K562 (cell line): Measurements from ENCODE around the gene NFATC4. TPM values are rescaled to one million over a fixed set of nuclear protein-coding genes. Genes with fewer than 3 reads are reported as not detected.

Experiments
- ATAC-seq: fragments of 200-7000 bp; cut with Tn5 transposase; 3 replicates; pipeline ENCODE4 v1.9.1; 2020; ENCODE audit warnings: moderate library complexity
- BruUV-seq: library from RNA; stranded (reverse); fragments of 400-500 nt; replicated peaks from 2 replicates; lab custom pipeline; 2021; lab: Mats Ljungman, UMichigan
- CTCF ChIA-PET: fragments of 300-600 bp; formaldehyde crosslinking; extraction: SDS; loops from one replicate; lab custom pipeline; 2021; ENCODE audit warnings: low intra/inter-chr PET ratio; lab: Yijun Ruan, JAX
- POLR2A ChIA-PET: fragments of 300-600, 350-650 bp; sonication (Branson Sonifier 250); formaldehyde crosslinking; extraction: SDS; loops from one replicate; lab custom pipeline; 2021; ENCODE audit warnings: antibody characterized with exemption, inconsistent platforms; lab: Yijun Ruan, JAX
- DNase-seq, 4 experiments: peaks; one replicate each; pipeline versions ENCODE4 v3.0.0 to v3.0.0-alpha.2; 2011 to 2018; ENCODE audit warnings: low spot score in 3 of 4, mixed read lengths in 3 of 4; ENCODE audit errors: extremely low read depth in 1 of 4
- FAIRE-seq: peaks from 2 replicates; lab custom pipeline; 2011; peaks lifted over from hg19 to GRCh38; lab: Jason Lieb, UNC
- H2AFZ ChIP-seq: 2 replicates; pipeline ENCODE4 v1.6.0; 2011; ENCODE audit warnings: low read depth, low read length, control low read depth, inconsistent platforms
- H3K27ac ChIP-seq: fragments of 200-600 bp; 3 replicates; pipeline ENCODE4 v1.8.0; 2011; ENCODE audit warnings: low read depth, mild to moderate bottlenecking, control low read depth, inconsistent platforms, low read length, moderate library complexity, mixed read lengths; ENCODE audit errors: extremely low read depth
- H3K27me3 ChIP-seq, 2 experiments: fragments of 300-600 bp in 1 of 2; 2 replicates in 1 of 2; 3 replicates in 1 of 2; pipeline versions ENCODE4 v1.6.0 to v1.8.0; 2011; ENCODE audit warnings: inconsistent platforms in 2 of 2, low read length in 2 of 2, mild to moderate bottlenecking in 1 of 2, mixed read lengths in 1 of 2, moderate library complexity in 1 of 2; ENCODE audit not compliant: control insufficient read depth in 2 of 2, insufficient read depth in 2 of 2
- H3K36me3 ChIP-seq: fragments of 300-600 bp; 3 replicates; pipeline ENCODE4 v1.8.0; 2011; ENCODE audit warnings: mild to moderate bottlenecking, low read length, inconsistent platforms; ENCODE audit not compliant: control insufficient read depth, insufficient read depth
- H3K4me1 ChIP-seq, 2 experiments: fragments of 200-600 bp in 1 of 2; replicated peaks in 1 of 2; 2 replicates in 1 of 2; 3 replicates in 1 of 2; pipeline versions ENCODE4 v1.5.1 to v1.8.0; 2011; ENCODE audit warnings: inconsistent platforms in 2 of 2, low read length in 2 of 2, mild to moderate bottlenecking in 1 of 2, mixed read lengths in 1 of 2, moderate library complexity in 1 of 2; ENCODE audit not compliant: control insufficient read depth in 2 of 2, insufficient read depth in 2 of 2
- H3K4me2 ChIP-seq: 2 replicates; pipeline ENCODE4 v1.6.1; 2011; ENCODE audit warnings: low read length, control low read depth, inconsistent platforms, mixed read lengths; ENCODE audit not compliant: insufficient read depth
- H3K4me3 ChIP-seq: fragments of 200-600 bp; sonication (generic), shearing (Covaris generic); 2 replicates; pipeline ENCODE4 v1.5.1; 2016; ENCODE audit warnings: control low read depth, inconsistent platforms
- H3K79me2 ChIP-seq: fragments of 200-600 bp; 3 replicates; pipeline ENCODE4 v1.8.0; 2011; ENCODE audit warnings: low read length, inconsistent platforms; ENCODE audit not compliant: control insufficient read depth, insufficient read depth
- H3K9ac ChIP-seq, 2 experiments: 2 replicates each; pipeline versions ENCODE4 v1.6.0 to v1.6.1; 2011; ENCODE audit warnings: low read depth in 2 of 2, low read length in 2 of 2, control low read depth in 1 of 2, inconsistent platforms in 1 of 2, mild to moderate bottlenecking in 1 of 2, mixed read lengths in 1 of 2; ENCODE audit not compliant: insufficient read depth in 1 of 2
- H3K9me1 ChIP-seq: one replicate; pipeline ENCODE4 v1.6.0; 2011; ENCODE audit warnings: inconsistent platforms, mild to moderate bottlenecking, low read length, moderate library complexity; ENCODE audit not compliant: control insufficient read depth, insufficient read depth
- H3K9me3 ChIP-seq: replicated peaks from 2 replicates; pipeline ENCODE4 v1.5.1; 2011; ENCODE audit warnings: low read depth, low read length, inconsistent platforms; ENCODE audit not compliant: control insufficient read depth, insufficient read depth
- H4K20me1 ChIP-seq: replicated peaks from 2 replicates; pipeline ENCODE4 v1.6.1; 2011; ENCODE audit warnings: low read length, inconsistent platforms, mixed read lengths; ENCODE audit not compliant: control insufficient read depth, insufficient read depth
- FOXP1 ChIP-seq: sonication (generic); formaldehyde crosslinking; IDR thresholded peaks from 2 replicates; pipeline ENCODE4 v1.8.0; 2022; ENCODE audit warnings: mild to moderate bottlenecking, missing genetic modification reagents
- MEIS2 ChIP-seq: fragments of 450-650 bp; IDR thresholded peaks from 2 replicates; pipeline ENCODE4 v1.6.1; 2014; ENCODE audit warnings: mild to moderate bottlenecking; ENCODE audit not compliant: partially characterized antibody
- NCOA4 ChIP-seq: fragments of 450-650 bp; IDR thresholded peaks from 2 replicates; pipeline ENCODE4 v1.6.1; 2018; ENCODE audit warnings: mild to moderate bottlenecking; ENCODE audit not compliant: partially characterized antibody
- POLR2A ChIP-seq: fragments of 450-650 bp; conservative IDR thresholded peaks from 2 replicates; pipeline ENCODE4 v1.6.1; 2016
- whole genome bisulfite sequencing: fragments of 100-300 bp; shearing (Covaris generic); methylation state at CpG from one replicate; pipeline ENCODE4 v1.1.6; 2016; ENCODE audit warnings: low coverage, mixed read lengths; ENCODE audit not compliant: insufficient coverage; ENCODE audit errors: missing lambda C conversion rate; 5-methylcytosine and 5-hydroxymethylcytosine counted together
- in situ Hi-C: fragments of 300-500 bp; cut with MboI; formaldehyde crosslinking; loops from 4 replicates; pipeline ENCODE4 v1.15.0; 2018; ENCODE audit warnings: inconsistent platforms, mixed read lengths
- intact Hi-C: fragments of 100-400 bp; cut with micrococcal nuclease; formaldehyde crosslinking; loops from 2 replicates; pipeline ENCODE4 v1.14.2; 2022
- polyA plus RNA-seq, 8 experiments: library from polyadenylated mRNA; depleted of rRNA in 4 of 8; stranded (reverse) in 5 of 8; unstranded in 3 of 8; fragments of >200 nt; fragmentation: Nextera tagmentation in 2 of 8; fragmentation: Illumina TruSeq in 1 of 8; extraction: Ambion mirVana in 2 of 8; extraction: Trizol in 1 of 8; gene quantifications; 2 replicates each; pipeline versions ENCODE4 v1.2.1 to v1.2.3, GENCODE V29; 2011 to 2014; ENCODE audit warnings: inconsistent platforms in 1 of 8, missing spikeins in 1 of 8
- total RNA-seq, 7 experiments: library from RNA; depleted of rRNA in 6 of 7; stranded (reverse); fragments of >200 nt in 6 of 7; fragmentation: Illumina TruSeq in 2 of 7; extraction: Trizol in 2 of 7; gene quantifications; 2 replicates each; pipeline versions ENCODE4 v1.2.1 to v1.2.3, GENCODE V29; 2011 to 2021; ENCODE audit warnings: low replicate concordance in 1 of 7
- TF ChIP-seq, protein P1 (sequence below): fragments of 450-650 bp; IDR thresholded peaks from 2 replicates; pipeline ENCODE4 v1.6.1; 2016
- TF ChIP-seq, protein P2 (sequence below): IDR thresholded peaks from 2 replicates; pipeline ENCODE4 v1.6.1; 2011; ENCODE audit not compliant: insufficient read length; ENCODE audit errors: extremely low read depth
- TF ChIP-seq, protein P3 (sequence below), 2 experiments: IDR thresholded peaks in 1 of 2; conservative IDR thresholded peaks in 1 of 2; 2 replicates each; pipeline ENCODE4 v1.6.1; 2016; ENCODE audit warnings: low read depth in 2 of 2, mild to moderate bottlenecking in 1 of 2, missing compliant biosample characterization in 1 of 2, missing genetic modification characterization in 1 of 2, moderate library complexity in 1 of 2

Gene NFATC4
- total and polyA plus RNA-seq, 9 of the 15 experiments (the other 6 are each of a cell fraction or from before 2014, with no cell fraction given) = 0.25 to 3.8 (median 0.78) TPM; not detected in 1

DNA sequence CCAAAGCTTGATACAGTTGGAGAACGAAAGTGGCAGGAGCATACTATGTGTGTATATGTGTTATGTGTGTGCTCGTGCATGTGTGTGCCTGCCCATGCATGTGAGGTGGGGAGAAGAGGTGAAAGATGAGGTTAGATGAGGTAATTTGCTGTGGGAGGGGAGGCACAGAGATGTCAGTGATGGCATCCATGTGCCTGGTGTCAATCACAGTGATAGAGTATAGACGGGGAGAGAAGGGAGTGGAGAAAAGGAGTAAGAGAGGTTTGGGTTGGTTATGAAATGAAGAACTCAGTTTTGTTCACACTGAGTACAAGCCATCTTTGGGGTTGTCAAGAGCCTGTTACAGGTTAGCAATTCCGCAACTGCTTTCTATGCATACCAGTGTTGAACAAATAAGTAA, 16.2 kb downstream of the NFATC4 start:
- intact Hi-C loops = no loop called here
- no peak overlapping the region for H2AFZ ChIP-seq
- TF ChIP-seq, protein P1, sequence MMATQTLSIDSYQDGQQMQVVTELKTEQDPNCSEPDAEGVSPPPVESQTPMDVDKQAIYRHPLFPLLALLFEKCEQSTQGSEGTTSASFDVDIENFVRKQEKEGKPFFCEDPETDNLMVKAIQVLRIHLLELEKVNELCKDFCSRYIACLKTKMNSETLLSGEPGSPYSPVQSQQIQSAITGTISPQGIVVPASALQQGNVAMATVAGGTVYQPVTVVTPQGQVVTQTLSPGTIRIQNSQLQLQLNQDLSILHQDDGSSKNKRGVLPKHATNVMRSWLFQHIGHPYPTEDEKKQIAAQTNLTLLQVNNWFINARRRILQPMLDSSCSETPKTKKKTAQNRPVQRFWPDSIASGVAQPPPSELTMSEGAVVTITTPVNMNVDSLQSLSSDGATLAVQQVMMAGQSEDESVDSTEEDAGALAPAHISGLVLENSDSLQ = peak; percentile 61
- TF ChIP-seq, protein P2, sequence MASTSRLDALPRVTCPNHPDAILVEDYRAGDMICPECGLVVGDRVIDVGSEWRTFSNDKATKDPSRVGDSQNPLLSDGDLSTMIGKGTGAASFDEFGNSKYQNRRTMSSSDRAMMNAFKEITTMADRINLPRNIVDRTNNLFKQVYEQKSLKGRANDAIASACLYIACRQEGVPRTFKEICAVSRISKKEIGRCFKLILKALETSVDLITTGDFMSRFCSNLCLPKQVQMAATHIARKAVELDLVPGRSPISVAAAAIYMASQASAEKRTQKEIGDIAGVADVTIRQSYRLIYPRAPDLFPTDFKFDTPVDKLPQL = no peak
- no peaks in the 10 kb centered on the region for H3K36me3 ChIP-seq
- H3K4me3 ChIP-seq = no peak overlapping the region
- CTCF ChIA-PET = no interaction called here
- no peaks in the 10 kb centered on the region for H3K9me1 ChIP-seq
- BruUV-seq = no TSS peak
- no peak overlapping the region for H3K9ac ChIP-seq
- no peak for DNase-seq
- H3K79me2 ChIP-seq = no peaks in the 10 kb centered on the region
- POLR2A ChIA-PET = no interaction called here
- in situ Hi-C loops = no loop called here
- H3K9me3 ChIP-seq = no peaks in the 10 kb centered on the region
- no peak overlapping the region for H3K27ac ChIP-seq
- H4K20me1 ChIP-seq = no peaks in the 10 kb centered on the region
- FAIRE-seq = no peak
- H3K4me1 ChIP-seq = peaks cover 0 to 8% of the 10 kb centered on the region in 2 experiments; a peak in 1 of 5 replicates
- no peak overlapping the region for H3K4me2 ChIP-seq
- no peaks in the 10 kb centered on the region for H3K27me3 ChIP-seq
- no peak for ATAC-seq
- 43% methylated on average over 3 of the region's 4 CpGs for WGBS

DNA sequence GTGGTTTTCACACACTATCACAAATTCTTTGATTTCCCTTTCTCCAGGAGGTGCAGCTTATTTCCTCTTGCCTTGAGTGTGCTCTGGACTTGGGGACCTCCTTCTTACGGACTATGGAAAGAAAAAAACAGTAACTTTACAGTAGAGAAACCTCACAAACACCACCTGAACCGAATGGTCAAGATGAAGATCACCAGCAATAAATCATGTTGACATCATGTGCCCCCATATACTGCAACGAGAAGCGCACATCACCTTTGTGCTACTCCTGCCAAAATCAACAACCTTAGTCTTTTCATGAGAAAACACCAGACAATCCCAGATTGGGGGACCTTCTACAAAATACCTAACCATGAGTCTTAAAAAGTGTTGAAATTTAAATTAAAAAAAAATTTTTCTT, 17.5 kb downstream of the NFATC4 start:
- in situ Hi-C loops = no loop called here
- FAIRE-seq = no peak

More for the DNA sequence above, 17.5 kb downstream of the NFATC4 start:
- BruUV-seq = no TSS peak
- H3K4me2 ChIP-seq = no peak overlapping the region
- no peak overlapping the region for H3K27ac ChIP-seq
- H3K27me3 ChIP-seq = no peaks in the 10 kb centered on the region
- H3K36me3 ChIP-seq = no peaks in the 10 kb centered on the region
- H3K9me3 ChIP-seq = no peaks in the 10 kb centered on the region
- H2AFZ ChIP-seq = no peak overlapping the region
- H3K4me3 ChIP-seq = no peak overlapping the region
- POLR2A ChIA-PET = no interaction called here
- no peak overlapping the region for H3K9ac ChIP-seq
- peaks cover 0 to 11% of the 10 kb centered on the region in 2 experiments; a peak in 1 of 5 replicates for H3K4me1 ChIP-seq
- no peak for ATAC-seq
- TF ChIP-seq, protein P1 = peak; percentile 49
- TF ChIP-seq MEIS2 (peak; percentile 56), POLR2A (no peak), FOXP1 (no peak), NCOA4 (no peak)
- TF ChIP-seq, protein P3, sequence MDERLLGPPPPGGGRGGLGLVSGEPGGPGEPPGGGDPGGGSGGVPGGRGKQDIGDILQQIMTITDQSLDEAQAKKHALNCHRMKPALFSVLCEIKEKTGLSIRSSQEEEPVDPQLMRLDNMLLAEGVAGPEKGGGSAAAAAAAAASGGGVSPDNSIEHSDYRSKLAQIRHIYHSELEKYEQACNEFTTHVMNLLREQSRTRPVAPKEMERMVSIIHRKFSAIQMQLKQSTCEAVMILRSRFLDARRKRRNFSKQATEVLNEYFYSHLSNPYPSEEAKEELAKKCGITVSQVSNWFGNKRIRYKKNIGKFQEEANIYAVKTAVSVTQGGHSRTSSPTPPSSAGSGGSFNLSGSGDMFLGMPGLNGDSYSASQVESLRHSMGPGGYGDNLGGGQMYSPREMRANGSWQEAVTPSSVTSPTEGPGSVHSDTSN (CRISPR knock-in tag; IDR thresholded peaks at IDR 0.05; ENCODE audit: low read depth) = no peak
- TF ChIP-seq, protein P3 (tag; conservative IDR thresholded peaks at IDR 0.05; ENCODE audit: low read depth) = peak; percentile 54; the same call in 1 of the 2 replicates
- H3K9me1 ChIP-seq = no peaks in the 10 kb centered on the region
- no peak for DNase-seq
- intact Hi-C loops = no loop called here
- CTCF ChIA-PET = interaction anchor here (0.7 kb wide), 1 partner anchor 301 kb away, joined by 4 read pairs; no protein-coding TSS in a partner anchor
- no peaks in the 10 kb centered on the region for H3K79me2 ChIP-seq
- H4K20me1 ChIP-seq = no peaks in the 10 kb centered on the region
- WGBS = 20% methylated on average over 4 of the region's 4 CpGs
